HepG2 (cell line): ENCODE data around the gene CCDC8.

Experiments
- ATRX ChIP-seq: sonication (generic); formaldehyde crosslinking; IDR thresholded peaks from 2 replicates; pipeline ENCODE4 v1.4.0; 2020; ENCODE audit warnings: missing genetic modification reagents, borderline replicate concordance
- BHLHE40 ChIP-seq: IDR thresholded peaks from 2 replicates; pipeline ENCODE4 v1.6.1; 2011; ENCODE audit warnings: low read length, improper control_type of control experiment
- DNMT1 ChIP-seq: sonication (generic); formaldehyde crosslinking; IDR thresholded peaks from 2 replicates; pipeline ENCODE4 v1.5.1; 2020; ENCODE audit warnings: mild to moderate bottlenecking, missing genetic modification reagents
- ETV6 ChIP-seq: sonication (generic); formaldehyde crosslinking; conservative IDR thresholded peaks from 2 replicates; pipeline ENCODE4 v1.4.0; 2020; ENCODE audit warnings: missing genetic modification reagents
- KDM1A ChIP-seq: IDR thresholded peaks from 2 replicates; pipeline ENCODE4 v1.6.1; 2016; ENCODE audit warnings: missing compliant biosample characterization
- KDM5A ChIP-seq: fragments of 200-600 bp; sonication (generic); IDR thresholded peaks from 2 replicates; pipeline ENCODE4 v1.7.0; 2018; ENCODE audit warnings: antibody characterized with exemption, mild to moderate bottlenecking, low read length, borderline replicate concordance
- KMT2B ChIP-seq: IDR thresholded peaks from 2 replicates; pipeline ENCODE4 v1.6.1; 2016; ENCODE audit warnings: missing genetic modification reagents, missing compliant biosample characterization
- PHF20 ChIP-seq: sonication (generic); formaldehyde crosslinking; IDR thresholded peaks from 2 replicates; pipeline ENCODE4 v1.5.0; 2020; ENCODE audit warnings: mild to moderate bottlenecking, missing genetic modification reagents
- SMARCE1 ChIP-seq: fragments of 450-650 bp; IDR thresholded peaks from 2 replicates; pipeline ENCODE4 v1.6.1; 2017; ENCODE audit warnings: borderline replicate concordance
- SRSF1 ChIP-seq: fragments of 200-400 bp; formaldehyde crosslinking; optimal IDR thresholded peaks from 2 replicates; pipeline ENCODE3; 2017; ENCODE audit warnings: mild to moderate bottlenecking, low read depth, low read length, moderate library complexity
- TF ChIP-seq, protein P1 (sequence below): IDR thresholded peaks from 2 replicates; pipeline ENCODE4 v1.6.1; 2012; ENCODE audit warnings: inconsistent platforms

DNA sequence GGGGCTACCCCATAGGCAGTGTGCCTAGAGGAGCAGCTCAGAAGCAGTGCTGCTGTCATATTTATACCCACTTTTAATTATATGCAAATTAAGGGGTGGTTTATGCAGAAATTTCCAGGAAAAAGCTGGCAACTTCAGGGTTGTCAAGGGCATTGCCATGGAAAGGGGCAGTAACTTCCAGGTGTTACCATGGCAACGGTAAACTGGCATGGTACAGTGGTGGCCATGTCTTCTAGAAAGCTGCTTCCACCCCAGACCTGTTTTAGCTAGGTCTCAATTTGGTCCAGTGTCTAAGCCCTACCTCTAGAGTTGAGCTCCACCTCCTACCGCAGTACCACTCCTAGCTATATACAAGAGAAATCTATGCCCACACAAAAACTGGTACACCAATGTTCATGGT lies 46.7 kb upstream of the CCDC8 start:
- TF ChIP-seq BHLHE40 = no peak
- no peak for TF ChIP-seq ATRX (CRISPR knock-in tag)
- TF ChIP-seq SMARCE1 = no peak
- TF ChIP-seq KDM1A (CRISPR knock-in tag) = no peak
- TF ChIP-seq PHF20 (CRISPR knock-in tag) = no peak
- no peak for TF ChIP-seq SRSF1
- no peak for TF ChIP-seq KDM5A
- no peak for TF ChIP-seq ETV6
- no peak for TF ChIP-seq DNMT1
- TF ChIP-seq KMT2B (CRISPR knock-in tag) = no peak
- TF ChIP-seq, protein P1, sequence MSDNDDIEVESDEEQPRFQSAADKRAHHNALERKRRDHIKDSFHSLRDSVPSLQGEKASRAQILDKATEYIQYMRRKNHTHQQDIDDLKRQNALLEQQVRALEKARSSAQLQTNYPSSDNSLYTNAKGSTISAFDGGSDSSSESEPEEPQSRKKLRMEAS = no peak
